Skeletal muscle satellite cell (primary cell): ENCODE data around the gene NNMT.

Source experiments
- H3K27me3 ChIP-seq: 2 replicates; pipeline ENCODE4 v1.7.0; 2013; ENCODE audit warnings: low read length; ENCODE audit not compliant: control insufficient read depth, insufficient read depth
- H3K36me3 ChIP-seq: 2 replicates; pipeline ENCODE4 v1.7.0; 2013; ENCODE audit warnings: mild to moderate bottlenecking, control low read depth, low read length; ENCODE audit not compliant: insufficient read depth
- H3K4me1 ChIP-seq: 2 replicates; pipeline ENCODE4 v1.7.0; 2013; ENCODE audit warnings: low read length; ENCODE audit not compliant: control insufficient read depth, insufficient read depth
- H3K4me2 ChIP-seq: 2 replicates; pipeline ENCODE4 v1.7.0; 2013; ENCODE audit warnings: mild to moderate bottlenecking, low read length
- H3K4me3 ChIP-seq: 2 replicates; pipeline ENCODE4 v1.7.0; 2013; ENCODE audit warnings: low read length
- H3K9ac ChIP-seq: 2 replicates; pipeline ENCODE4 v1.7.0; 2013; ENCODE audit warnings: mild to moderate bottlenecking, low read depth, low read length, moderate library complexity
- H3K9me3 ChIP-seq: replicated peaks from 2 replicates; pipeline ENCODE4 v1.7.0; 2013; ENCODE audit warnings: mild to moderate bottlenecking, control low read depth, low read length

Gene NNMT

DNA sequence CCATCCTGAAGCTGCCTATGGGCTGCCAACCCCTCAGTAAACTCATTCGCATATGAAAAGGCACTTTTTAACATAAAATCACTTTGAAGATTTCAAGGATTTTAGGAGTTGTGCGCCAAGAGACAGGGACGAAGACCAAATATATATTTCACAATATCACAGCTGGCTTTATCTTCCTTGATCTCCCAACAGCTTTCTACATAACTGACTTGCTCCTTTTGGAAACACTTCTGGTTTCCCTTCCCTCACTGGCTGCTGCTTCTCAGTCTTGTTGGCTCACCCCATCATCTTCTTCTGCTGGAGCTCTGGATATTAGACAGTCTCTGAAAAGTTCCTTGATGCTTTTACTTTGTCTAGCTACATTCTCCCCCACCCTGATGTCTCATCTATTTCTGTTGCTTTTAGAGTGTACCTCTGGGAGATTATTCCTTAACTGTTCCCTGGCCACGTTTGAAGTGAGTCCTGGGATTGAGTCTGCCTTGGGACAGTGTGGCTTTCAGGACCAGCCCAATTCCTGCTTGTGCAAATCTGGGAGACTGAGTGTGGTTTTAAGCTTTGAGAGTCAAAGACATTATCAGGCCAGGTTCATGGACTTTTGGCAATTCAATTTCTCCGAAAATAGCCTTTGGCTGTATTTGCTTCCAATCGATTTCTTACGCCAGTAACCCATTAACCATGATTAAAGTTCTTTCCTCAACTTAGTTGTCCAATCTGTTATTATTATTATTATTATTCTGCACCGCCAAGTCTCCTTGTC lies 30.9 kb upstream of the NNMT start:
- no peaks in the 10 kb centered on the region for H3K36me3 ChIP-seq
- H3K9ac ChIP-seq, result no peak overlapping the region
- no peak overlapping the region for H3K4me2 ChIP-seq
- no peak overlapping the region for H3K4me3 ChIP-seq
- peaks cover 6% of the 10 kb centered on the region for H3K4me1 ChIP-seq
- H3K27me3 ChIP-seq, result no peaks in the 10 kb centered on the region
- H3K9me3 ChIP-seq, result no peaks in the 10 kb centered on the region

DNA sequence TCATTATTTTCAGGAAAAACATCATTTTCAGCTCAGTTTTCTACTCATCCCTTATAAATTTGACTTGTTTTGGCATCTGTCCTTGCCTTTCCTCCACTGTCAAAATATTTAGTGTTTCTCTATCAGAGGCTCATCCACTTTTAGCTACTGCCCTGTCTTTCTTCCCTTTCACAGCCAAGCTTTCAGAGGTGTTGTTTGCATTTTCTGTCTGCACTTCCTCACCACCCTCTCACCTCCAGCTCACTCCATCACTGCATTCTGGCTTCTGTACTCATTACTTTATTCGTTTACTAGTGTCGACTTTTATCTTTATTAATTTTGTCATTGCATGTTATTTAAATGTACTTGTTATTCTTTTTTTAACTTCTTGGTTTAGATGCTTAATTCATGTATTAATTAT lies 26.7 kb upstream of the NNMT start:
- no peak overlapping the region for H3K4me2 ChIP-seq
- H3K9ac ChIP-seq, result no peak overlapping the region
- H3K4me1 ChIP-seq, result no peaks in the 10 kb centered on the region
- no peaks in the 10 kb centered on the region for H3K36me3 ChIP-seq
- no peaks in the 10 kb centered on the region for H3K9me3 ChIP-seq
- no peaks in the 10 kb centered on the region for H3K27me3 ChIP-seq
- no peak overlapping the region for H3K4me3 ChIP-seq

DNA sequence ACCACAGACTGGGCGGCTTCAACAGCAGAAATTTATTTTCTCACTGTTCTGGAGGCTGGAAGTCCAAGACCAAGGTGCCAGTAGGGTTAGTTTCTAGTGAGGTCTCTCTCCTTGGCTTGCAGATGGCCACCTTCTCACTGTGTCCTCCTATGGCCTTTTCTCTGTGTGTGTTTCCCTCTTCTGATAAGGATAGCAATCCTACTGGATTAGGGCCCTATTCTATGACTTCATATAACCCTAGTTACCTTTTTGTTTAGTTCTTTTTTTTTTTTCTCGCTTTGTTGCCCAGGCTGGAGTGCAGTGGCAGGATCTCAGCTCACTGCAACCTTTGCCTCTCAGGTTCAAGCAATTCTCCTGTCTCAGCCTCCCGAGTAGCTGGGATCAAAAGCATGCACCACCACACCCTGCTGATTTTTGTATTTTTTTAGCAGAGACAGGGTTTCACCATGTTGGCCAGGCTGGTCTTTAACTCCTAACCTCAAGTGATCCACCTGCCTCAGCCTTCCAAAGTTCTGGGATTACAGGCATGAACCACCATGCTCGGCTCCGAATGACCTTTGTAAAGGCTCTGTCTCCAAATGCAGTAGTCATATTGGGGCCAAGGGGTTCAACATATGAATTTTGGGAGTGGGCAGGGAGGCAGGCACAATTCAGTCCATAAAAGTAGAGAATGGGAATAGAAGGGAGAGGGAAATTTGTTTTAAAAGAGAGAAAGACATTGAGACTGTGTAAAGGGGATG lies 25.5 kb upstream of the NNMT start:
- Histone ChIP-seq H3K4me3 (no peak overlapping the region), H3K9me3 (no peaks in the 10 kb centered on the region), H3K4me1 (no peaks in the 10 kb centered on the region), H3K27me3 (no peaks in the 10 kb centered on the region), H3K4me2 (no peak overlapping the region), H3K36me3 (no peaks in the 10 kb centered on the region), H3K9ac (no peak overlapping the region)

DNA sequence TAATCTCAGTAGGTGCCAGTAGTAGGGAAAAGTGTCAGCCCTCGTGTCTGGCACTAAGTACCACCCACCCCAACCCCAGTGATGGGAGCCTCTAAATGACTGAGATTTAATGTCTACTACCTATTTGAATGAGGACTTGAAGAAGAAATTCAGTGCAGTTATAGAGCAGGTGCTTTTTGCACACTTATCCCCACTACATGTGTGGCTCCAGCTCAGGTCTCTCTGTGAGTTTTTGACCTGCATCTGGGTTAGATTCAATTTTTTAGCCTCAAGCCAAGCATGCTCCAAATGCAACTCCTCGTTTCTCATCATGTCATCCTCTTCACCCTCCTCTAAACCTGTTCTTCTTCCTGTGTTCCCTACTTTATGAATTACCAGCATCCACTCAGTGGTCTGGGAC lies 24.9 kb upstream of the NNMT start:
- no peak overlapping the region for H3K4me2 ChIP-seq
- H3K4me3 ChIP-seq, result no peak overlapping the region
- no peaks in the 10 kb centered on the region for H3K9me3 ChIP-seq
- no peaks in the 10 kb centered on the region for H3K4me1 ChIP-seq
- H3K9ac ChIP-seq, result no peak overlapping the region
- no peaks in the 10 kb centered on the region for H3K36me3 ChIP-seq
- no peaks in the 10 kb centered on the region for H3K27me3 ChIP-seq

DNA sequence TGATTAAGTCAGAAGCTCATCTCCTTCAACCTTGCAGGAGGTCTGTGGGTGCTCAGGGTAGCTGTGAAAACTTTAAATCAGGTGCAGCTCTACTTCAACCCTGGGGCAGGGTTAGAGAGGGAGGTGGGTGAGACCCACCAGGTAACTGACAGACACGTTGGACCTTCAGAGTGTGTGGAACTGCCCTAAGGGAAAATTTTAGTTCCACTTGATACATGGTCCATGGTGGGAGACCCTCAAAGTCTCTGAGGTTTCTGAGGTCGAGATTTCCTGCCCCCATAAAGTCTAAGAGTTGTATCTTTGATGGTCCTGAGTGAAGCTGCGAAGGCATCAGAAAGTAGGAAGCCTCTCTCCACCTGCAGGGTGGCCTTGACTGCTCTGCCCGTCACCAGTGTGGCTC lies 23.9 kb upstream of the NNMT start:
- no peaks in the 10 kb centered on the region for H3K36me3 ChIP-seq
- no peak overlapping the region for H3K4me3 ChIP-seq
- no peak overlapping the region for H3K4me2 ChIP-seq
- H3K9ac ChIP-seq, result no peak overlapping the region
- H3K9me3 ChIP-seq, result no peaks in the 10 kb centered on the region
- H3K4me1 ChIP-seq, result no peaks in the 10 kb centered on the region
- no peaks in the 10 kb centered on the region for H3K27me3 ChIP-seq

DNA sequence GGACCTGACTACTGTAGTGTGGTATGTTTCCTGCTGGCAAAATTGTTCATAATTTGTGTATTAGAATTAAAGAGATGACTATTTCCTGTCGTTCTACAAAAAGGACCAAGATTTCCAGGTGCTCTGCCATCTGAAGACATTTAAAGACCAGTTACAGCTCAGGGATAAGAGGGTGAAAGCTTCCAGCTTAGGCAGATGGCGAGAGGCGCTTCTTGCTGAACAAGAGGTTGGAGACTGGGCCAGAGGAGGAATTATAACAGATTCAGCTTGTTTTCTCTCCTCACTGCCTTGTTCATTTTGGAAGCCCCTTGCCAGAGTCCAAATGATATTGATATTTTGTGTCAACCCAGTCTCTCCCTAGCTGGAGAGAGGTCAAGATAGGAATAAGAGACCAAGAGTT lies 23.1 kb upstream of the NNMT start:
- Histone ChIP-seq H3K4me1 (no peaks in the 10 kb centered on the region), H3K4me3 (no peak overlapping the region), H3K9me3 (no peaks in the 10 kb centered on the region), H3K9ac (no peak overlapping the region), H3K36me3 (no peaks in the 10 kb centered on the region), H3K27me3 (no peaks in the 10 kb centered on the region), H3K4me2 (no peak overlapping the region)

DNA sequence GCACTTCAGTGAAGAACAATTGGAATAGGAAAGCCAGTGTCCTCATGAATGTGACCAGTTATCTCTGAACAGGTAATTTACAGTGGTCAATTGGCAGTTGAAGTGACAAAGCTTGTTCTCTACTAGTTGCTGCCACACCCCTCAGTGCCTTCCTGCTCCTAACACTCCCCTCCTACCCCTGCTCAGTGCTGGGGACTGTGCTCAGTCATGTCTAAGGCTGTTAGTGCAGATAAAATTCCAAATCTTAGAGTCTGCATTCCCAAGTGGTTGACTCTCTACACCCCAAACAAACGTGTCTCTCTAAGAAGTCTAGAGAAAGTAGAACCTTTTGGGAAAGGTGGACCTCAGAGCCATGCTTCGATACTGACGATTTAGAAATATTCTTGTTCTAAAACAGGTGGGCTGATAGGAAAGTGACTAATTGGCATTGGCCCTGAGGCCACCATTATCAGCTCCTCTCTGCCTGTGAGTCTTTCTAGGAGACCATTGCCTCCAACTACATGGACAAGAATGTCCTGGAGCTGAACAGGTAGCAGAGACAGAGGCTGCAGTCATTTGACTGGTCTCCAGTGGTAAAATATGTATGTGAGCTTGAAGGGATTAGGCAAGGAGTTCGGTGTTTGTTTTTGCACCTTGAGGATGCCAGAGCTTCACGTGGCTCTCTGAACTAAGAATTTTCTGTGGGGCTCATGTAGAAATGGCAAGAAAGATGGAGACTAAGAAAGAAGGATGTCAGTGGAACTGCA lies 22.1 kb upstream of the NNMT start:
- H3K36me3 ChIP-seq, result no peaks in the 10 kb centered on the region
- H3K27me3 ChIP-seq, result no peaks in the 10 kb centered on the region
- H3K4me1 ChIP-seq, result no peaks in the 10 kb centered on the region
- H3K4me3 ChIP-seq, result no peak overlapping the region
- H3K9me3 ChIP-seq, result no peaks in the 10 kb centered on the region
- no peak overlapping the region for H3K4me2 ChIP-seq
- H3K9ac ChIP-seq, result no peak overlapping the region

DNA sequence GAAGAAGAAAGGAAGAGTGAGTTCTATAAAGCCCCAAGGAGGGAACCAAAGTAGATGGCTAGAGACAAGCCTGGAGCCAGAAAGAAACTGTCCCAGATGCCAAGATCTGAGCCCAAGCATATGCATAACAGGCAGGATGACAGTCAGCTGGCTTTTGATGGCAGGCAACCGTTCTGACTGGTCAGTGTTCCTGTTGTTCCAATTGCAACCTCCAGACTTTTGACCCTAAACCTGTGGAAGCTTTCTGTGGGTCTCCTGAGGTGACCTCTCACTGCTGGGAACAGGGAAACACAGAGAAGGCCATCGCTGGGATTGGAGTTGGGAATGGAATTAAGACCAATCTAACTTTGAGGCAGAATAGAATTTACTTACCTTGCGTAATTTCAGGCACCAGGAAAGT lies 21.6 kb upstream of the NNMT start:
- H3K36me3 ChIP-seq, result no peaks in the 10 kb centered on the region
- H3K4me3 ChIP-seq, result no peak overlapping the region
- H3K9ac ChIP-seq, result no peak overlapping the region
- peaks cover 3% of the 10 kb centered on the region for H3K4me1 ChIP-seq
- H3K4me2 ChIP-seq, result no peak overlapping the region
- no peaks in the 10 kb centered on the region for H3K27me3 ChIP-seq
- no peaks in the 10 kb centered on the region for H3K9me3 ChIP-seq

DNA sequence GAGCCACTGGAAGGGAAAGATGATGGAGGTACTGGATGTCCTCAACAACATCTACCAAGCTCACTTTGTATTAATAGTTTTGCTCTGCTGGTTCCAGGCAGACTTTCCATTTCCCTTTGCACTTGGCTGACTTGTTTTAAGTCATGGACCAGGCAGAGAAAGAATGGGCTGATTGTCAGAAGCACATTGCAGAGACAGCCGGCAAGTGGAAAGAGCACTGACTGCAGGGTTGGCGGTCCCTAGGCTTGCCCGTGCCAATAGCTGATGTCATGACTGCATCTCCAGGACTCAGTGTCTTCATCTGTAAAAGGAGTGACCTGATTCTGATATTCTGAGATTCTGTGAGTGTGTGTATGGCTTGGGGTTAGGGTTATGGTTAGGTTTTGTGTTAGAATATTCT lies 20.9 kb upstream of the NNMT start:
- Histone ChIP-seq H3K36me3 (no peaks in the 10 kb centered on the region), H3K4me2 (no peak overlapping the region), H3K9ac (no peak overlapping the region), H3K9me3 (no peaks in the 10 kb centered on the region), H3K4me3 (no peak overlapping the region), H3K27me3 (no peaks in the 10 kb centered on the region), H3K4me1 (peaks cover 9% of the 10 kb centered on the region)

DNA sequence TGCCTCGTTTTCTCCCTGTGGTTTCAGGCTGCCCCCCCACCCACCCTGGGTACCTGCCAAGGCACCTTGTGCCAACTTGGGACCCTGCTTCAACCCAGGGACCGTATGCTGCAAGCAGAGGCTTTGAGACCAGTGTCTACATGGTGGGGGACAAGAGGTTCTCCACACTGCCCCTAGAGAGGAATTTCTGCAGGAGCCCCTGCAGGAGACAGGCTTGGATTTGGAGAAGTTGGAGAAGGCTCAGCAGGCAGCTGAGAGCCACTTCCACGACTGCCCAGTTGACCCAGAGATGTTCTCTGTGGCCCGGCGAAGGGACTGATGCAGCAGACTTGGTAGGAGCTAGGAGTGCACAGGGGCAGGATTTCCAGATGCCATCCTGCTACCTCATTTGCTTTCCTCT lies 20.1 kb upstream of the NNMT start:
- Histone ChIP-seq H3K9ac (no peak overlapping the region), H3K4me3 (no peak overlapping the region), H3K4me2 (no peak overlapping the region), H3K9me3 (no peaks in the 10 kb centered on the region), H3K27me3 (no peaks in the 10 kb centered on the region), H3K36me3 (no peaks in the 10 kb centered on the region), H3K4me1 (peaks cover 16% of the 10 kb centered on the region)

DNA sequence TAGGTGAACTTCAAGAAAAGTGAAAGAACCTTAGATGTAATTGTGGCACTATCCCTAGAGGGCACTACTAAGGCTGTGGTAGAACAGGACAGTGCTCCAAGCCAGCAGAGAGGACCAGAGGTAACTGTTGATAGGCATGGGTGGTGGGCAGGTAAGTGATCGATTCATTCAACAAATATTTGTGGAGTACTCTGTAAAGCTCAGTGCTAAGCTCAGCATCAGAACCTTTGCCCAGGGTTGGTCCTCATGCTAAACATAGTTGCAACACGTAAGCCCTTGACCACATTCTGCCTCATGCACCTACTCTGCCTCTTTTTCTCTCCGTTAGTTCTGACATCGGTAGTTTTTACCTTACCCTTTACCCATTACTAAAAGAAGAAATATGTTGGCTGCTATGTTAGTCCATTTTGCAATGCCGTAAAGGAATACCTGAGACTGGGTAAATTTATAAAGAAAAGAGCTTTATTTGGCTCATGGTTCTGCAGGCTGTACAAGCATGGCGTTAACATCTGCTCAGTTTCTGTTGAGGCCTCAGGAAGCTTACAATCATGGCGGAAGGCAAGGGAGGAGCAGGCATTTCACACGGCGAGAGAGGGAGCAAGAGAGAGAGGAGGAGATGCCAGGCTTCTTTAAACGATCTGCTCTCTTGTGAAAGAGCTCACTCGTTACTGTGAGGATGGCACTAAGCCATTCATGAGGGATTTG lies 18.4 kb upstream of the NNMT start:
- no peaks in the 10 kb centered on the region for H3K9me3 ChIP-seq
- peaks cover 20% of the 10 kb centered on the region for H3K4me1 ChIP-seq
- H3K4me2 ChIP-seq, result no peak overlapping the region
- no peak overlapping the region for H3K9ac ChIP-seq
- no peaks in the 10 kb centered on the region for H3K36me3 ChIP-seq
- no peaks in the 10 kb centered on the region for H3K27me3 ChIP-seq
- H3K4me3 ChIP-seq, result no peak overlapping the region
